GM18499 (cell line): ENCODE data around the gene TPST2.
A peak's percentile ranks its signal among the peaks of the same experiment; 100 is the strongest.
"Not testable (repeated sequence)": the region's sequence is repeated elsewhere in the genome, so short reads cannot be mapped to it uniquely, and the experiment has no call there.

Experiments
- ATAC-seq: cut with Tn5 transposase; IDR thresholded peaks from one replicate; pipeline ENCODE4 v1.9.1; 2021; ENCODE audit warnings: moderate number of reproducible peaks; ENCODE audit not compliant: insufficient read depth, unreplicated experiment

Gene TPST2

DNA sequence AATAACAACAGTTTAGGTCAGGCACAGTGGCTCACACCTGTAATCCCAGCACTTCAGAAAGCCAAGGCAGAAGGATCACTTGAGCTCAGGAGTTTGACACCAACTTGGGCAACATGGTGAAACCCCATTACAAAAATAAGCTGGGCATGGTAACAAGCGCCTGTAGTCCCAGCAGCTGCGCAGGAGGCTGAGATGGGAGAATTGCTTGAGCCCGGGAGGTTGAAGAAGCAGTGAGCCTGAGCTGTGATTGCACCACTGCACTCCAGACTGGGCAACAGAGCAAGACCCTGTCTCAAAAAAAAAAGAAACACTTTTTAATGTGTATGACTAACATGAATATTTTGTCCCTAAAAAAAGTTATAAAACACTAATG, 53.2 kb downstream of the TPST2 start:
- no peak for ATAC-seq

DNA sequence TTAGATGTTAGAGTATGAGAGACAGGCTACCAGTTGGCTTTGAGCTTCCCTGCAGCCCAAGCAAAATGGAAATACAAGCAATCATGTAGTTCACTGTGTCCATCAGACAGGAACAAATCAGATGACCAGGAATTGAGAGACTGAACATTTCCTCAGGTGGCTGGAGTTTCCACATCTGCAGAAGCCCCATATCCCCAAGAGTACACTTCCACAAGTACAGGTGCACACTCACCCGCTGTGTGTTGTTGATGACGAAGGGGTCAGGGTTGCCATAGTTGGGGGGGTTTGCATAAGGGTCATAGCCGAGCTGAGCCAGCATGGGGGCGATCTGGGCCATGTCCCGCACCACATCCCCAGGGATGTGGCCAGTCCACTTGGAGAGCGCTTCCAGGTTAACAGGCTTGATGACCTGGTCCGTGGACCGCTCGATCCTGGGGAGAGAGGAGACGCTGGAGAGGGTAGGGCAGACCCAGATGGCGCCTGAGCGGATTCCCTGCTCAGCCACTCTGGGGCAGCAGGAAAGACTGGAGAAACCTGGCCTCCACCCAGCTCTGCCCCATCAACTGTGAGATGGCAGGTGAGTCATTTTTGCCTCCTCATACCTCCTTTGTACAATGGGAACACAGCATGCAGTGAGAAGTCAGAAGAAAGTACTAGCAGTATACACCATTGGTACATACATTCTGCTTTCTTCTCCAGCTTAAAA, 53.7 kb downstream of the TPST2 start:
- ATAC-seq, result no peak

DNA sequence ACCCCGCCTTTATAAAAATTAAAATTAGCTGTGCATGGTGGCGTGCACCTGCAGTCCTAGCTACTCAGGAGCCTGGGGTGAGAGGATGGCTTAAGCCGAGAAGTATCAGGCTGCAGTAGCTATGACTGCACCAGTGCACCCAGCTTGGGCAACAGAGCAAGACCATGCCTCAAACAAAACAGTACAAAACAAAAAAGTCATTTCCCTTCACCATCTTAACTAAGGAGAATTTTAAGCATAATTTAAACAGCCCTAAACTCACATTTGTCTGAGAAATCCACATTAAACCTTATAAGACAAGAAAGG, 54.4 kb downstream of the TPST2 start:
- ATAC-seq, result no peak

DNA sequence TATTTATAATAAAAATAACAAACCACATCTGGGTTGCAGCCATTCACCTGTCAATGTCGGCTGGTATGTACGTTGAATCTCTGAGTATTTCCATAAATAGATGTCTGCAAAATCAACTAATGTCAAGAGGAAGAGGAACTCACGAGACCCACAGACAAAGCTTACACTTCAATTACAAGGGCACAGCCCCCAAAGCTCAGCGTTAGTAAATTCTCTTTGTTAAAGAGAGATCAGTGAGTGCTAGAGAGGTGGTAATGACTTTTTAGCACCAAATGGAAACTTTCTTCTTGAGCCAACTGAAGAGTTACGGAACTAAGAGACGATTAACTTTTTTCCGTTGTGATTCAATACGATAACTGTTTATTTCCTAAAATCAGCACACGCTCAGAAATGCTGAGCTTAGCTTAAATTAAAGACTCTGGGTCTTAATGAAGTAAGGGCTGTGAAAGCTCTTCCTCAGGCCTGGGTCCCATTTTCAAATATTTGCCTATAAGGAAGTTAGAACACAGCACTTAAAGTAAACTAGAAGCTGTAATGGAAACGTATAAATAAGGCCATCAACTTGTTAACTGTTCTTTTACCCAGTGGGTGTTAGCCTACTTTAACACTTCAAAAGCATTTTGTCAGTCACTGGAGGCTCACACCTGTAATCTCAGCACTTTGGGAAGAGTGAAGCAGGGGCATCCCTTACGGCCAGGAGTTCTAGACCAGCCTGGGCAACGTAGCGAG, 54.9 kb downstream of the TPST2 start:
- no peak for ATAC-seq

DNA sequence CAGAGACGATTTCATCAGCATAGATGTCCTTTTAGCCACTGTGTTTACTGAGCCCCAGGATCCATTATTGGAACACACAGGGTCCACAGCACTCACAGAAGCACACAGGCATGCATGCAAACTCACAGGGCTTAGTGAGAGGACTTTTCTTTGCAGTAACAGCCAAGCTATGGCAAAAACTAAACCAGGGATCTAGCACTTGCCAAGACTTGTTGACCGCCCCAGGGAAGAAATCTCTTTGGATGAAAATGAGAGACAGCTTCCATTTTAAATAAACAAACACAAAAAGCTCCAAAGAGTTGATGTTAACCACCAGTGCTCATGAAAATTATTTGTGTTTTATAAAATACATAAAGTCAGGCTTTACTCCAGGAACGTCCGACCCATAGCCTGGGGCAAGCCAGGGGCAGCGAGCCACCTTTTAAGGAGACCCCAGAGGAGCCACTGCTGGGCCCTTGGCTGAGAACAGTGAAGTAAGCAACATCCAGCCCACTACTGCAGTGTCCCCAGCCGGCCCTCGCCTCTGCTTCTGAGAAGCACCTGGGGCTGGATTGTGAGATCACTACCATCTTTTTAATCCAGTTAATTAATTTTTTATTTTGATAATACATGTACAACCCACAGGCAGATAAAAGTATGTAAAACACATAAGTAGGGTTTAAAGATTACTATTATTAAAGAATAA, 55.6 kb downstream of the TPST2 start:
- no peak for ATAC-seq

DNA sequence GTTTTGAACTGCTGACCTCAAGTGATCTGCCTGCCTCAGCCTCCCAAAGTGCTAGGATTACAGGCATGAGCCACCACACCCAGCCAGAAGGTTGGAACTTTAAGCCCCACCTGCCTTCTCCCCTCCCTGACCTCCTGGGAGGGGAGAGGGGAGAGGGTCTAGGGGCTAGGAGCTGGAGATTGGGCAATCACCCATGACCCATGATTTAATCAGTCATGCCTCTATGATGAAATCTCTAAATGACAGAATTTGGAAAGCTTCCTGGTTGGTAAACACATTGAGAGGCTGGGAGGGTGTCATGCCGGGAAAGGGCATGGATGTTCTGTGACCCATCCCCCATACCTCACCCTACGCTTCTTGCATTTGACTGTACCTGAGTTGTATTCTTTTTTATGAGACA, 60.6 kb downstream of the TPST2 start:
- no peak for ATAC-seq

DNA sequence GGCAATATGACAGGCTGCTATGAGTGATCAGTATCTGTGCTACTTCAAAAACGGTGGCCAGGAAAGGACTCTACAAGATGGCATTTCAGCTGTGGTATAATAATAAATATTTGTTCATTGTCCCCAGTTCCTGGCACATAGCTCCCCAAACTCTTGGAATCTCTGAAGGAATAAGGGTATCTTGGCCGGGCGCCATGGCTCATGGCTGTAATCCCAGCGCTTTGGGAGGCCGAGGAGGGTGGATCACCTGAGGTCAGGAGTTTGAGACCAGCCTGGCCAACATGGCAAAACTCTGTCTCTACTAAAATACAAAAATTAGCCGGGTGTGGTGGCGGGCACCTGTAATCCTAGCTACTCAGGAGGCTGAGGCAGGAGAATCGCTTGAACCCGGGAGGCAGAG, 61.4 kb downstream of the TPST2 start:
- not testable (repeated sequence) for ATAC-seq

DNA sequence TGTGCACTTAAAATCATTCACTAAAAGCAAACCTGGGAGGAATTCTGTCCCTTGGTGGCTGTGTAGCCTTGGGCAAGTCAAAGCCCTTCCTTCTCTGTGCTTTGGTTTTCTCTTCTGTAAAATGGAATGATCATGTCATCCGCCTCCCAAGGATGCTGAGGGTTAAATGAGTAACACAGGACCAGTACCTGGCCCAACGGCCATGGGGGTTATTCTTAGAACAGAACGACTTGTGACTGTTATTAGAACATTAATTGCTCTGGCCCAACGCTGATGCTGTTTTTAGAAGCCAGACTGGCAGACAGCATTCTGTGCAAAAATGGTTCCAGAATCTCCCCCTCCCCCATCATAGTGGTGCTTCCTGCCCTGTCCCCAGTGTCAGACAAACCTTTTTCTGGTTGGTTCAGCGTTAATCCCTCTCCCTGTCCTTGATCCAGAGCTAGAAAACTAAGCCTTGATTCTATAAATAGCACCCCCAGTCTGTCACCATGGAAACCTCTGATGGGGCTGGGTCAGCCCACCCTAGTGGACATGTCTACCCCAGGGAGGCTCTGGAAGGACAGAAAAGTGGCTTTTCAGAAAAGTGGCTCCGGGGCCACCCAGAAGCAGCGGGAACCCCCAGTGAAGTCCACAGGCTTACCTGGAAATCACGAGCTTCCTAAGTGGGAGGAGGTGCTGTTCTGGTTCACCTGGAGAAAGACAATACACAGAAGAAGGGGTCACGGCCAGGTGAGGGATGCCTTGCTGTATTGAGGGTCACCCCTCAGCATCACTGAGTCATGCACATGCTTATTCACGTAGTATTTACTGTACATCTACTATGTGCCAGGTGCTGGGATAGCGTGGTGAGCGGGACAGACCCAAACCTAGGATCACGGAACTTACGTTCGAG, 62.1 kb downstream of the TPST2 start:
- ATAC-seq, result no peak

DNA sequence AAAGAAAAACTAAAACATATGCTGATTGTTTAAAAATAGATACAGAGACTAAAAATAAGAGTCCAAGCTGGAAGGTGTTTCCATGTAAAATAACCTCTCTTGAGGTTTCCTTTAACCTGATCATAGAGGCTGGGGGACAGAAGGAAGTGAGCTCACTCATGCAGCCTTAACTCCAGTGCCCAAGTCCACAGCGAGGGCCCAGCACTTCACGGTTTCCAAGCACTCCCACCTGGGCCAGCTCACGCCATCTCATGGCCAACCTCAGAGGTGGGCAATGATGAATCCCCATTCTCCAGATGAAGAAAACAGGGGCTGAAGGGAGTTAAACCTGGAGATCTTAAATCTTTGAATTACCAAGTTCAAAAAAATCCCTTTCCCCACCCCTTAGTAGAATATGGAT, 62.8 kb downstream of the TPST2 start:
- no peak for ATAC-seq

DNA sequence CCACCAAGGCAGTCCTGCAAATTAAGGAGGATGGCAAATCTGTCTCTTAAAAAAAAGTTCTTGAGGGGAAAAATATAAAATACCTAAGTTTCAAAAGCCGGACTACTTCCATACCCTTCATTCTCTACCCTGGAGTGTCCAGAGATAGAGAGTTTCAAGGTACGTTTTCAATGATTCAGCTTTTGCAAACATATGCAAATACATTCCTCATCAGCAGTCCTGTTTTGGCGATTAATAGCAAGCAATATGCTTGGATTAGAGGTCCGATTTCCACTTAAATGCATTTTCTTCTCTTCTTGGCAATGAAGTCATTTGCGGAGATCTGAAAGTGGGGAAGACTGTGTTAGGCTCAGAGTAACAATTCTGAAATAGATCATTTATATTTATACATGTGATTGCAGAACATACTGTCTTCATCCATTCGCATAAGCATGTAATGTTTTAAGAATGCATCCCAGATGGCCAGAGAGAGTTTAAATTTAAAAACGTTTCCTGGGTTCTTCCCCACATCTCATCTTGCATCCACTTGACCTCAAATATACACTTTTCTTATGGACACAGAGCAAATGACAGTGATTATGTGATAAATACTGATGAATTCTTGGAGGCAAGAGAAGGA, 63.9 kb downstream of the TPST2 start:
- no peak for ATAC-seq

DNA sequence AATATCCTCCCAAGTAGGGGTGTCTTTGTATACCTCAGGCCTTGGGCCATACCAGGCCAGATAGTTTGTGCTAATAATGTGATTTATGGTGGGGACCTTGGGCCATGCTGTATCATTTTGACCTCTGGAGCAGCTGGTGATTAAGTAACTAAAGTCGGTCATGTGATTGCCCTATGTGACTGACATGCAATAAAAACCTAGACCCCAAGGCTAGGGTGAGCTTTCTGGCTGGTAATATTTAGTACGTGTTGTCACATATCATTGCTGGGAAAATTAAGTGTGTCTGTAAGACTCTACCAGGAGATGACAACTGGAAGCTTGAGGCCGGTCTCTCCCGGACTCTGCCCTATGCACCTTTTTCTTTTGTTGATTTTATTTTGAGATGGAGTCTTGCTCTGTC, 65.1 kb downstream of the TPST2 start:
- ATAC-seq, result no peak

DNA sequence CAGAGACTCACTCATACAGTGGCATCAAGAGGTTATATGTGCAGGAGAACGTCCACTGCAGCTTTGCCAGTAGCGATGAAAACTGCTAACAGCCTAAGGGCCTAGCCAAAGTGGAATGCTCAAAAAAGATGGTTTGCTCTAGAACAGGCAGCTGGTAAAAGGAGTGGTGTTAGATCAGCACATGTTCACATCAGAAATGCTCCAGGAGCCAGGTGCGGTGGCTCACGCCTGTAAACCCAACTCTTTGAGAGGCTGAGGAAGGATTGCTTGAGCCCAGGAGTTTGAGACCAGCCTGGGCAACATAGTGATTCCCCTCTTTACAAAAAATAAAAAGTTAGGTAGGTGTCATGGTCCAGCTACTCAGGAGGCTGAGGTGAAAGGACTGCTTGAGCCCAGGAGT, 67.3 kb downstream of the TPST2 start:
- ATAC-seq, result no peak

DNA sequence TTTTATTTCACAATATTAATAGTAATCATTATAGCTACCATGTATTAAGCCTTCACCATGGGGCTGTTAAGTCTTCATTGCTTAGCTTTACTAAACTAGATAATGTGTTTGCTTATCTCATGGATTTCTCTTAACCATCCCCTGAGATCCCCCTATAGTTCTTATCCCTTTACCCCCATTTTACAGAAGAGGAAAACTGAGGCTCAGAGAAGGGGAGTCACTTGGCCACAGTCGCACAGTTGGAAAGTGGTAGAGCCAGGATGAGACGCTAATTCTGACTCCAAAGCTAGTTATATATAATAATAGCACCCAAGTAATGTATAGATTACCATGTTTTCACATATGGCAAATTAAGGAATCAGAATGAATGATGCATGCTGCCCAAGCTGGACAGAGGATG, 67.9 kb downstream of the TPST2 start:
- no peak for ATAC-seq

DNA sequence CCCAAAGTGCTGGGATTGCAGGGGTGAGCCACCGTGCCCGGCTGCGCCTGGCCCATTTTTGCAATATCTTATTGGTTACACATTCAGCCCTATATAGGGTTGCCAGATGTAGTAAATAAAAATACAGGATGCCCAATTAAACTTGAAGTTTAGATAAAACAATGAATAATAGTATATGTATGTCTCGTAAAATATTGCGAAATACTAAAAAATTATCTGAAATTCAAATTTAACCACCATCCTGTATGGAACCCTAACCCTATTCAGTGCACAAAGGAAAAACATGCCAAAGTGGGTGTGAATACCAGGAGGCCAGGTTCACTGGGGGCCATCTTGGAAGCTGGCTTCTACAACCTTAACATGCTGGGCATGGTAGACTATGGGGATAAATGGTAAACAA, 72.5 kb downstream of the TPST2 start:
- no peak for ATAC-seq

DNA sequence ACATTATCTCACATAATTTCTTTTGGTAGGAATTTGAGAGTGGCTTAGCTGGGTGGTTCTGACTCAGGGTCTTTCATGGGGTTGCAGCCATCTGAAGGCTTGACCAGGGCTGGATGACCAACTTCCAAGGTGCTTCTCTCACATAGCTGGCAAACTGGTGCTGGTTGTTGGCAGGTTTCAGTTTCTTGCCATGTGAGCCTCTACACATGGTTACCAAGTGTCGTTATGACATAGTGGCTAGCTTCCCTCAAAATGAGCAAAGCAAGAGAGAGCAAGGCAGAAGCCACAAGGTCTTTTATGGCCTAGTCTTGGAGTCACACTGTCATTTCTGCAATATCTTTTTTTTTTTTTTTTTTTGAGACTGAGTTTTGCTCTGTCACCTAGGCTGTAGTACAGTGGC, 73.4 kb downstream of the TPST2 start:
- no peak for ATAC-seq

DNA sequence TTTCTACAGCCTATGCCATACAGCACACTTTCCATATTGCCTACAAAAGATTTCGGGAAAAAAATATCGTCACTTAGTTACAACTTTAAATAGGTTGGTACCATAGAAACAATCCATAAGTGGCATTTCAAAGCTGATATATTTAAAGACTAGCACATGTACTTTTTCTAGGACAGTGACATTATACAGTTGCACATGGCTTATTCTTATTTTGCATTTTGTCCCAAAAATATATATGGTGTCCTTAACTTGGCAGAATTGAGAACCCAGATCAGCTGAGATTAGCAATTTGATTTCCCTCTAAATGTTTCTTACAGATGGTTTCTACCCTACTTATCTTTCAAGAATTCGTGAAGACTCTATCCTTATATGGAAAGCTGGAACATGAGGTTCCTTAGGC, 74.0 kb downstream of the TPST2 start:
- ATAC-seq, result no peak

DNA sequence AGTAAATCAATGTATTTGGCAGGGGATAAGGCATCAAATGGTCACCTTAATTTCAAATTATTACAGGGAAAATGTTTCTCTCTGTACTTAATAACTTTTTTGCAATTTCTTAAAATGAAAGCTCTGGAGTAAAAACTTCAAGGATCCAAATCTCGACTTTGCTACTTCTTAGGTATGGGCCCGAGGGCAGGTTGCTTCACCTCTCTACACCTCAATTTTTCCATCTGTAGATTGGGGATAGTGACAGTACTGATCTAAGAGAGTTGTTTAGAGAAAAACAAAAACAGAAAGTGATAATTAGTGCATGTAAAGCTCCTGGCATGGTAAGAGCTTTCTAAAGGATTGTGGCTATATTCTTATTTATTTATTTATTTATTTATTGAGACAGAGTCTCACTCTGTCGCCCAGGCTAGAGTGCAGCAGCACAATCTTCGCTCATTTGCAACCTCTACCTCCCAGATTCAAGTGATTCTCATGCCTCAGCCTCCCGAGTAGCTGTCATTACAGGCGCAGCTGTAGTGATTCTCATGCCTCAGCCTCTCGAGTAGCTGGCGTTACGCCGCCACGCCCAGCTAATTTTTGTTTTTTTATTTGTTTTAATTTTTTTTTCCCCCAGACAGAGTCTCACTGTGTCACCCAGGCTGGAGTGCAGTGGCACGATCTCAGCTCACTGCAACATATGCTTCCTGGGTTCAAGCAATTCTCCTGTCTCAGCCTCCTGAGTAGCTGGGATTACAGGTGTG, 75.3 kb downstream of the TPST2 start:
- no peak for ATAC-seq

DNA sequence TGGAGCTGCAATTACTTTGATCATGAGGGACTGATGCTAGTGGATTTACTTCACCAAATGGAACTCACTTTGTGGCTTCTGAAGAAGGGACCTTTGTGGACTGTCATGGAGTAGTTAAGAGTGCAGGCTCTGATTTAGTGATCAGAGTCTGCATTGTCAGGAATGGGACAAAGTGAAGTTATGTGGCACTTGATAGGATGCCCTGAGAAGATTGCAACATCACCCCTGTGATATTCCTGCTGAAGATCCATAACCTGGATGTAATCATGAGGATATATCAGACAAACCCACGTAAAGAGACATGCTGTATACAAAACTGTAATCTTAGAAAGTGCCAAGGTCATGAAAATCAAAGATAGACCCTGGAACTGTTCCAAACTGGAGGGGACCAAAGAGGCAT, 76.1 kb downstream of the TPST2 start:
- ATAC-seq, result no peak

DNA sequence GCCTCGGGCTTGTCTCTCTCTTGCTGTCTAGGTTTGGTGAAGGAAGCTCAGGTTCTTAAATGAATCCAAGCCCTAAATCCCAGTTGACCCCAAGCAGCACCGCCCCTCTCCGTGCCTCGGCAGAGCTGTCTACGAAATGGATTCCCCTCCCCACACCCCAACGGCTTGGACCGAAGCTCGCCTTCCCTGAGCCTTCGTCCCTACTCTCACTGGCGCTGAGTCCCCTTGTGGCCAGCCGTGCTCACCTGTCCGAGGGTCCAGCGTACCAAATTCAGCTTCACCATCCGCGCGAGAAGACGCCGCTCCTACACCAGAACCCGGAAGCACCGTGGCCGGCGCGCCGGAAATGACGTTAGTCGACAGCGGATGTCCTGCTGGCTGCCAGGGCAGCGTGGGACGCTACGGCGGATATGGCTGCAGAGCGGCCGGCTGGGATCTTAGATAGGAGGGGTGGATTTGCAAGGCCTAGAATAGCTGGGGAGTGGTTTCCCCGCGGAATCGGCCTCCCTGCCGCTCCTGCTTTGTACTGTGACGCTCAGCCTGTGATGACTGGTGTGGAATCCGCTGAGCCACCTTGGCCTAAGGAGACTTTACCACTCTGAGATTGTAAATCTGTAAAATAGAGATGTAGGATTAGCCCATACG, 77.7 kb downstream of the TPST2 start, which contains the start of gene TFIP11:
Gene TFIP11 (minus strand): TSS at position 325 of the 645 bp plus-strand sequence. CDS start 2,201 bp downstream, outside the sequence.
- ATAC-seq, result peak; percentile 53
